K562 (cell line): ENCODE data around the gene NBPF3. TPM values are rescaled to one million over a fixed set of nuclear protein-coding genes. Genes with fewer than 3 reads are reported as not detected.
A peak's percentile ranks its signal among the peaks of the same experiment; 100 is the strongest.

ENCODE experiments used
- ATAC-seq: fragments of 200-7000 bp; cut with Tn5 transposase; 3 replicates; pipeline ENCODE4 v1.9.1; 2020; ENCODE audit warnings: moderate library complexity
- BruUV-seq: library from RNA; stranded (reverse); fragments of 400-500 nt; replicated peaks from 2 replicates; lab custom pipeline; 2021; lab: Mats Ljungman, UMichigan
- CTCF ChIA-PET: fragments of 300-600 bp; formaldehyde crosslinking; extraction: SDS; loops from one replicate; lab custom pipeline; 2021; ENCODE audit warnings: low intra/inter-chr PET ratio; lab: Yijun Ruan, JAX
- POLR2A ChIA-PET: fragments of 300-600, 350-650 bp; sonication (Branson Sonifier 250); formaldehyde crosslinking; extraction: SDS; loops from one replicate; lab custom pipeline; 2021; ENCODE audit warnings: antibody characterized with exemption, inconsistent platforms; lab: Yijun Ruan, JAX
- DNase-seq, 4 experiments: peaks; one replicate each; pipeline versions ENCODE4 v3.0.0 to v3.0.0-alpha.2; 2011 to 2018; ENCODE audit warnings: low spot score in 3 of 4, mixed read lengths in 3 of 4; ENCODE audit errors: extremely low read depth in 1 of 4
- FAIRE-seq: peaks from 2 replicates; lab custom pipeline; 2011; peaks lifted over from hg19 to GRCh38; lab: Jason Lieb, UNC
- H2AFZ ChIP-seq: 2 replicates; pipeline ENCODE4 v1.6.0; 2011; ENCODE audit warnings: low read depth, low read length, control low read depth, inconsistent platforms
- H3K27ac ChIP-seq: fragments of 200-600 bp; 3 replicates; pipeline ENCODE4 v1.8.0; 2011; ENCODE audit warnings: low read depth, mild to moderate bottlenecking, control low read depth, inconsistent platforms, low read length, moderate library complexity, mixed read lengths; ENCODE audit errors: extremely low read depth
- H3K27me3 ChIP-seq, 2 experiments: fragments of 300-600 bp in 1 of 2; 2 replicates in 1 of 2; 3 replicates in 1 of 2; pipeline versions ENCODE4 v1.6.0 to v1.8.0; 2011; ENCODE audit warnings: inconsistent platforms in 2 of 2, low read length in 2 of 2, mild to moderate bottlenecking in 1 of 2, mixed read lengths in 1 of 2, moderate library complexity in 1 of 2; ENCODE audit not compliant: control insufficient read depth in 2 of 2, insufficient read depth in 2 of 2
- H3K36me3 ChIP-seq: fragments of 300-600 bp; 3 replicates; pipeline ENCODE4 v1.8.0; 2011; ENCODE audit warnings: mild to moderate bottlenecking, low read length, inconsistent platforms; ENCODE audit not compliant: control insufficient read depth, insufficient read depth
- H3K4me1 ChIP-seq, 2 experiments: fragments of 200-600 bp in 1 of 2; replicated peaks in 1 of 2; 2 replicates in 1 of 2; 3 replicates in 1 of 2; pipeline versions ENCODE4 v1.5.1 to v1.8.0; 2011; ENCODE audit warnings: inconsistent platforms in 2 of 2, low read length in 2 of 2, mild to moderate bottlenecking in 1 of 2, mixed read lengths in 1 of 2, moderate library complexity in 1 of 2; ENCODE audit not compliant: control insufficient read depth in 2 of 2, insufficient read depth in 2 of 2
- H3K4me2 ChIP-seq: 2 replicates; pipeline ENCODE4 v1.6.1; 2011; ENCODE audit warnings: low read length, control low read depth, inconsistent platforms, mixed read lengths; ENCODE audit not compliant: insufficient read depth
- H3K4me3 ChIP-seq: fragments of 200-600 bp; sonication (generic), shearing (Covaris generic); 2 replicates; pipeline ENCODE4 v1.5.1; 2016; ENCODE audit warnings: control low read depth, inconsistent platforms
- H3K79me2 ChIP-seq: fragments of 200-600 bp; 3 replicates; pipeline ENCODE4 v1.8.0; 2011; ENCODE audit warnings: low read length, inconsistent platforms; ENCODE audit not compliant: control insufficient read depth, insufficient read depth
- H3K9ac ChIP-seq, 2 experiments: 2 replicates each; pipeline versions ENCODE4 v1.6.0 to v1.6.1; 2011; ENCODE audit warnings: low read depth in 2 of 2, low read length in 2 of 2, control low read depth in 1 of 2, inconsistent platforms in 1 of 2, mild to moderate bottlenecking in 1 of 2, mixed read lengths in 1 of 2; ENCODE audit not compliant: insufficient read depth in 1 of 2
- H3K9me1 ChIP-seq: one replicate; pipeline ENCODE4 v1.6.0; 2011; ENCODE audit warnings: inconsistent platforms, mild to moderate bottlenecking, low read length, moderate library complexity; ENCODE audit not compliant: control insufficient read depth, insufficient read depth
- H3K9me3 ChIP-seq: replicated peaks from 2 replicates; pipeline ENCODE4 v1.5.1; 2011; ENCODE audit warnings: low read depth, low read length, inconsistent platforms; ENCODE audit not compliant: control insufficient read depth, insufficient read depth
- H4K20me1 ChIP-seq: replicated peaks from 2 replicates; pipeline ENCODE4 v1.6.1; 2011; ENCODE audit warnings: low read length, inconsistent platforms, mixed read lengths; ENCODE audit not compliant: control insufficient read depth, insufficient read depth
- BACH1 ChIP-seq: fragments of 200-800 bp; sonication (Bioruptor generic); IDR thresholded peaks from 2 replicates; pipeline ENCODE4 v1.6.1; 2016; ENCODE audit warnings: missing genetic modification characterization, missing compliant biosample characterization
- FOS ChIP-seq: IDR thresholded peaks from 3 replicates; pipeline ENCODE4 v1.6.1; 2011; ENCODE audit not compliant: insufficient read length; ENCODE audit errors: extremely low read depth
- HIVEP1 ChIP-seq: fragments of 250-450 bp; sonication (Bioruptor Pico); IDR thresholded peaks from 2 replicates; pipeline ENCODE4 v1.4.0; 2020; ENCODE audit warnings: mild to moderate bottlenecking
- ID3 ChIP-seq, 2 experiments: fragments of 250-450 bp in 1 of 2; fragments of 450-650 bp in 1 of 2; sonication (Bioruptor Pico) in 1 of 2; IDR thresholded peaks; 2 replicates each; pipeline versions ENCODE4 v1.6.1 to v1.8.0; 2016 to 2021; ENCODE audit warnings: mild to moderate bottlenecking in 2 of 2, moderate library complexity in 2 of 2, missing compliant biosample characterization in 1 of 2, missing genetic modification characterization in 1 of 2
- IRF2 ChIP-seq: sonication (generic); formaldehyde crosslinking; IDR thresholded peaks from 2 replicates; pipeline ENCODE4 v1.8.1; 2022; ENCODE audit warnings: mild to moderate bottlenecking, missing genetic modification reagents
- NFIC ChIP-seq: fragments of 450-650 bp; IDR thresholded peaks from 2 replicates; pipeline ENCODE4 v1.6.1; 2017; ENCODE audit warnings: mild to moderate bottlenecking, inconsistent platforms
- PTRF ChIP-seq: fragments of 450-650 bp; IDR thresholded peaks from 2 replicates; pipeline ENCODE4 v1.6.1; 2016; ENCODE audit warnings: mild to moderate bottlenecking, missing genetic modification characterization, missing compliant biosample characterization
- ZNF431 ChIP-seq: sonication (generic); formaldehyde crosslinking; IDR thresholded peaks from 2 replicates; pipeline ENCODE4 v1.8.0; 2022; ENCODE audit warnings: mild to moderate bottlenecking, missing genetic modification reagents
- WGBS: fragments of 100-300 bp; shearing (Covaris generic); methylation state at CpG from one replicate; pipeline ENCODE4 v1.1.6; 2016; ENCODE audit warnings: low coverage, mixed read lengths; ENCODE audit not compliant: insufficient coverage; ENCODE audit errors: missing lambda C conversion rate; 5-methylcytosine and 5-hydroxymethylcytosine counted together
- in situ Hi-C: fragments of 300-500 bp; cut with MboI; formaldehyde crosslinking; loops from 4 replicates; pipeline ENCODE4 v1.15.0; 2018; ENCODE audit warnings: inconsistent platforms, mixed read lengths
- intact Hi-C: fragments of 100-400 bp; cut with micrococcal nuclease; formaldehyde crosslinking; loops from 2 replicates; pipeline ENCODE4 v1.14.2; 2022
- polyA plus RNA-seq, 8 experiments: library from polyadenylated mRNA; depleted of rRNA in 4 of 8; stranded (reverse) in 5 of 8; unstranded in 3 of 8; fragments of >200 nt; fragmentation: Nextera tagmentation in 2 of 8; fragmentation: Illumina TruSeq in 1 of 8; extraction: Ambion mirVana in 2 of 8; extraction: Trizol in 1 of 8; gene quantifications; 2 replicates each; pipeline versions ENCODE4 v1.2.1 to v1.2.3, GENCODE V29; 2011 to 2014; ENCODE audit warnings: inconsistent platforms in 1 of 8, missing spikeins in 1 of 8
- total RNA-seq, 7 experiments: library from RNA; depleted of rRNA in 6 of 7; stranded (reverse); fragments of >200 nt in 6 of 7; fragmentation: Illumina TruSeq in 2 of 7; extraction: Trizol in 2 of 7; gene quantifications; 2 replicates each; pipeline versions ENCODE4 v1.2.1 to v1.2.3, GENCODE V29; 2011 to 2021; ENCODE audit warnings: low replicate concordance in 1 of 7
- TF ChIP-seq, protein P1 (sequence below): sonication (generic); formaldehyde crosslinking; IDR thresholded peaks from 2 replicates; pipeline ENCODE4 v1.8.1; 2023; ENCODE audit warnings: mild to moderate bottlenecking, missing genetic modification reagents
- TF ChIP-seq, protein P2 (sequence below): sonication (generic); formaldehyde crosslinking; IDR thresholded peaks from 2 replicates; pipeline ENCODE4 v1.4.0; 2020; ENCODE audit warnings: mild to moderate bottlenecking, missing genetic modification reagents

NBPF3 gene
- total and polyA plus RNA-seq, 9 of the 15 experiments (the other 6 are each of a cell fraction or from before 2014, with no cell fraction given) = 1.5 to 7.3 (median 5.4) TPM

- 29% methylated on average over 14 of the region's 14 CpGs for WGBS
- ATAC-seq (no peak), DNase-seq (no peak), FAIRE-seq (no peak)
- Histone ChIP-seq H4K20me1 (peaks cover 3% of the 10 kb centered on the region; the same call in 1 of the 2 replicates), H3K4me1 (no peaks in the 10 kb centered on the region), H3K9me3 (no peaks in the 10 kb centered on the region), H3K27me3 (peaks cover 33 to 50% of the 10 kb centered on the region in 2 experiments), H3K9ac (no peak overlapping the region), H3K36me3 (no peaks in the 10 kb centered on the region), H3K9me1 (no peaks in the 10 kb centered on the region), H2AFZ (no peak overlapping the region), H3K27ac (no peak overlapping the region), H3K79me2 (no peaks in the 10 kb centered on the region), H3K4me3 (no peak overlapping the region), H3K4me2 (no peak overlapping the region)
- TF ChIP-seq ID3 (CRISPR knock-in tag; IDR thresholded peaks at IDR 0.05) = no peak
- TF ChIP-seq ID3 (tag; IDR thresholded peaks at IDR 0.05) = no peak
- TF ChIP-seq NFIC = peak; percentile 53
- ChIA-PET POLR2A (interaction anchor here (0.6 to 1.1 kb wide), 3 partner anchors 8 to 24 kb away, joined by 3 to 4 read pairs (median 3); no protein-coding TSS in a partner anchor), CTCF (no interaction called here)
- intact Hi-C loops (no loop called here), in situ Hi-C loops (loop anchor here (25.0 kb wide), 1 partner anchor 137 kb away; the partner anchor contains the start of gene RAP1GAP)
- BruUV-seq = no TSS peak
Measured at GRCh38 chr1:21524686-21525339, 84.9 kb downstream of the NBPF3 start.

DNA sequence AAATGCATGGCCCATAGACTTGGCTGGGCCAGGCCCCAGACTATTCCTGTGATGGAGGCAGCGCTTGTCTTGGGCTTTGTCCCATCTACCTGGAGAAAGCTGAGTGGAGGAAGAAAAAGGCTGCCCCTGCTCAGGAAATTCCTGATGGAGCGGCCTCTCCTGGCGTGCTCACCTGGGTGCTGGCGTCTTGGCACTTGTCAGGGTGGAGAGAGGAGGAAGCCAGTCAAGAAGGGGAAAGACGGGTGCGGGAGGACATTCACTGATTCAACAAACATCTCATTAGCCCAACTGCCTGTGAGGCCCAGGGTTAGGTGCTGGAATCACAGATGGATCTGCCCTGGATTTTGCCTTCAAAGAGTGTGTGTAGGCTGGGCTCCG is 85.4 kb downstream of the NBPF3 start:
- Histone ChIP-seq H4K20me1 (peaks cover 3% of the 10 kb centered on the region; the same call in 1 of the 2 replicates), H3K9ac (no peak overlapping the region), H3K9me1 (no peaks in the 10 kb centered on the region), H3K4me3 (no peak overlapping the region), H3K27ac (no peak overlapping the region), H3K4me1 (no peaks in the 10 kb centered on the region), H3K27me3 (peaks cover 37 to 52% of the 10 kb centered on the region in 2 experiments), H3K9me3 (no peaks in the 10 kb centered on the region), H2AFZ (no peak overlapping the region), H3K79me2 (no peaks in the 10 kb centered on the region), H3K36me3 (no peaks in the 10 kb centered on the region), H3K4me2 (no peak overlapping the region)
- 8% methylated on average over 7 of the region's 7 CpGs for WGBS
- DNase-seq (no peak), ATAC-seq (no peak), FAIRE-seq (no peak)
- in situ Hi-C loops (no loop called here), intact Hi-C loops (no loop called here)
- POLR2A ChIA-PET = interaction anchor here (0.7 to 1.1 kb wide), 2 partner anchors 8 to 138 kb away, joined by 3 read pairs; no protein-coding TSS in a partner anchor
- CTCF ChIA-PET = no interaction called here
- no TSS peak for BruUV-seq
- TF ChIP-seq, protein P1, sequence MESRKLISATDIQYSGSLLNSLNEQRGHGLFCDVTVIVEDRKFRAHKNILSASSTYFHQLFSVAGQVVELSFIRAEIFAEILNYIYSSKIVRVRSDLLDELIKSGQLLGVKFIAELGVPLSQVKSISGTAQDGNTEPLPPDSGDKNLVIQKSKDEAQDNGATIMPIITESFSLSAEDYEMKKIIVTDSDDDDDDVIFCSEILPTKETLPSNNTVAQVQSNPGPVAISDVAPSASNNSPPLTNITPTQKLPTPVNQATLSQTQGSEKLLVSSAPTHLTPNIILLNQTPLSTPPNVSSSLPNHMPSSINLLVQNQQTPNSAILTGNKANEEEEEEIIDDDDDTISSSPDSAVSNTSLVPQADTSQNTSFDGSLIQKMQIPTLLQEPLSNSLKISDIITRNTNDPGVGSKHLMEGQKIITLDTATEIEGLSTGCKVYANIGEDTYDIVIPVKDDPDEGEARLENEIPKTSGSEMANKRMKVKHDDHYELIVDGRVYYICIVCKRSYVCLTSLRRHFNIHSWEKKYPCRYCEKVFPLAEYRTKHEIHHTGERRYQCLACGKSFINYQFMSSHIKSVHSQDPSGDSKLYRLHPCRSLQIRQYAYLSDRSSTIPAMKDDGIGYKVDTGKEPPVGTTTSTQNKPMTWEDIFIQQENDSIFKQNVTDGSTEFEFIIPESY (CRISPR knock-in tag) = no peak
- no peak for TF ChIP-seq FOS
- no peak for TF ChIP-seq BACH1 (tag)
- no peak for TF ChIP-seq HIVEP1 (CRISPR knock-in tag)
- TF ChIP-seq, protein P2, sequence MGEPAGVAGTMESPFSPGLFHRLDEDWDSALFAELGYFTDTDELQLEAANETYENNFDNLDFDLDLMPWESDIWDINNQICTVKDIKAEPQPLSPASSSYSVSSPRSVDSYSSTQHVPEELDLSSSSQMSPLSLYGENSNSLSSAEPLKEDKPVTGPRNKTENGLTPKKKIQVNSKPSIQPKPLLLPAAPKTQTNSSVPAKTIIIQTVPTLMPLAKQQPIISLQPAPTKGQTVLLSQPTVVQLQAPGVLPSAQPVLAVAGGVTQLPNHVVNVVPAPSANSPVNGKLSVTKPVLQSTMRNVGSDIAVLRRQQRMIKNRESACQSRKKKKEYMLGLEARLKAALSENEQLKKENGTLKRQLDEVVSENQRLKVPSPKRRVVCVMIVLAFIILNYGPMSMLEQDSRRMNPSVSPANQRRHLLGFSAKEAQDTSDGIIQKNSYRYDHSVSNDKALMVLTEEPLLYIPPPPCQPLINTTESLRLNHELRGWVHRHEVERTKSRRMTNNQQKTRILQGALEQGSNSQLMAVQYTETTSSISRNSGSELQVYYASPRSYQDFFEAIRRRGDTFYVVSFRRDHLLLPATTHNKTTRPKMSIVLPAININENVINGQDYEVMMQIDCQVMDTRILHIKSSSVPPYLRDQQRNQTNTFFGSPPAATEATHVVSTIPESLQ (CRISPR knock-in tag) = no peak
- TF ChIP-seq IRF2 (CRISPR knock-in tag) = no peak
- no peak for TF ChIP-seq PTRF (tag)
- no peak for TF ChIP-seq ZNF431 (CRISPR knock-in tag)
